GM19193 (cell line): Measurements from ENCODE around the gene OSBPL8.

Source experiments
- POLR2A ChIP-seq: IDR thresholded peaks from 4 replicates; pipeline ENCODE4 v1.6.1; 2011; ENCODE audit not compliant: insufficient read depth, insufficient read length; ENCODE audit errors: extremely low read depth

OSBPL8 gene

GRCh38 chr12:76441016-76441415 lies 118.6 kb downstream of the OSBPL8 start:
- TF ChIP-seq POLR2A, result no peak

GRCh38 chr12:76432733-76433132 lies 126.8 kb downstream of the OSBPL8 start:
- TF ChIP-seq POLR2A, result no peak

GRCh38 chr12:76428117-76428516 lies 131.5 kb downstream of the OSBPL8 start:
- TF ChIP-seq POLR2A, result no peak

GRCh38 chr12:76426160-76426559 lies 133.4 kb downstream of the OSBPL8 start:
- no peak for TF ChIP-seq POLR2A

DNA sequence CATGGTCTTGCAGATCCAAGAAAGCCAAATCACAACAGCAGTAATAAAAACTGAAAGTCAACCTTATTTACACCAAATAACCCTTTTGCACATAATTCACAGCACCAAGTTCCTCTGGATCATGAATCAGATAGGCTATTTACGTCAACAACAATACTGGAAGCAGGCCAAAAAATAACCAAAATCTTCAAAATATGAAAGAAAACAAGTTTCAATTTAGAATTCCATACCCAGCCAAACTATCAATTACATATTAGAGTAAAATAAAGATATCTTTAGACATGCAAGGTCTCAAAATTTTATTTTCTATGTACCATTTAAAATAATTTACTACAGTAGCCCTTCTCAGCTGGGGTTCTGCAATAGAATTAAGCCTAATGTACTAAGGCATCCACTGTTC lies 134.6 kb downstream of the OSBPL8 start:
- no peak for TF ChIP-seq POLR2A

GRCh38 chr12:76422543-76423438 lies 136.8 kb downstream of the OSBPL8 start:
- TF ChIP-seq POLR2A, result no peak

- TF ChIP-seq POLR2A, result no peak
These were observed 137.4 kb downstream of the OSBPL8 start for GRCh38 chr12:76422154-76422542.

DNA sequence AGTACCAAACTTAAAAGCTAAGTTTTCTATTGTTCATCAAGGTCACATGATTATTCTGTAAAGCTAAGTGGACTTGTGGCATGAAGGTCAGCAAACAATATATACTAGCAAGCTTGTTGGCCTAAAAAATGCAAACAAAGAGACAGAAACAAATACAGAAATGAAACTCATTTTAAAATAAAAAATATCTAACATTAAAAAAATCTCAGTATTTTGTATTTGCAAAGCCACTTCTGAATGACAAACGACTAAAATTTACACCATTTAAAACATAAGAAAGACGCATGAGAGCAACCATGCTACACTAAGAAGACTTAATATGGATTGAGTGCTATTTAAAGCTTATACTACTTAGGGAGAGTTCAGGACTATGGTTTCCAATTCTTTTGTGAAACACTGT lies 138.5 kb downstream of the OSBPL8 start:
- TF ChIP-seq POLR2A, result no peak

- no peak for TF ChIP-seq POLR2A
These were observed 139.3 kb downstream of the OSBPL8 start for GRCh38 chr12:76420222-76420621.

- no peak for TF ChIP-seq POLR2A
These were observed 142.5 kb downstream of the OSBPL8 start for GRCh38 chr12:76417116-76417515.

GRCh38 chr12:76413121-76413520 lies 146.4 kb downstream of the OSBPL8 start:
- no peak for TF ChIP-seq POLR2A

DNA sequence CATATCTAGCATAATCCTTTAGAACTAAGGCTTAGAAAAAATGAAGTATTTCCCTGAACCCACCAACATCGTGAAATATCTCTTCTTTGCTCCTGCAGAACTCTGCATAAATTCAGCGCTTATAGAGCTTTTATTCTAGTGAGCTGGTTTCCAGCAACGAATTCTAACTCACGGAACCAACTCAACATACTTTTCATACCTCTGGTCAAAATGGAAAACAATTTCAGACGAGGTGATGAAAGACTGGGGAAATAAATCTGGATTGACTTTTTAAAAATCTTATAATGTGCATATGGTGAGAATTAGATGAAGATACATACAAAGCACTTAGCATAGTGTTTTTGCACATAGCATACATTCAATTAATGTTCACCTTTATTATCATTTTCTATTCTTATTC lies 148.8 kb downstream of the OSBPL8 start:
- no peak for TF ChIP-seq POLR2A

DNA sequence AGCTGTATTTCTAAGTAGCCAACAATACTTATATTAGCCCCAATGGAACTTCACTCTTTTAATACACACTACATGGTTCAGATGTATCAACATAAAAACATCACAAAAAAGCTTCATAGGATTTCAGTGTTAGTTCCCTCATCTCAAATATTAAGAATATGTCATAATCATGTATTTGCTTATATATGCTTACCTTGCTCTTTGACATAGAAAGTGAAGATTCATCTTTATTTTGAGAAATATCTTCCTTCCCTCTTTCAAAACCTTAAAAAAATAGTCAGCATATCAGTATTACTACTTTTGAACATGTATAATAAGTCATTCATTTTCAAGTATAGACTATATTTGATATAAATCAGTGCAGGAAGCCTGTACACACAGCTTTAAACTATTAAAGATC lies 149.2 kb downstream of the OSBPL8 start:
- TF ChIP-seq POLR2A, result no peak

GRCh38 chr12:76409074-76409473 lies 150.5 kb downstream of the OSBPL8 start:
- TF ChIP-seq POLR2A, result no peak

DNA sequence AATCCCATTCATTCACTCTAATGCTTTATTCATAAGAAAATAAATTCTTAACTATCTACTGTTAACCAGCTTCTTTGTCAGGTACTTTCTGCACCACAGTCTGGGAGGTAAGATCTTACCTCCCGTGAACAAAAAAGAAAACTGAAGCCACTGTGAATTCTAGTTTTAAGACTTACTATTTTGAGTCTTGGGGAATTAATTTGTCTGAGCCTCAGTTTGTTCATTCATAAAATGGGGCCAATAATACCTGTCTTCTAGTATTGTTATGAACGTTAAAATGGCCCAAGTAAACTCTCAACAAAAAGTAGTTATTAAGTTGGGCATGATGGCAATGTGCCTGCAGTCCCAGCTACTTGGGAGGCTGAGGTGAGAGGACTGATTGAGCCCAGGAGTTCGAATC lies 151.9 kb downstream of the OSBPL8 start:
- TF ChIP-seq POLR2A, result no peak

GRCh38 chr12:76402259-76402658 lies 157.3 kb downstream of the OSBPL8 start:
- TF ChIP-seq POLR2A, result no peak

DNA sequence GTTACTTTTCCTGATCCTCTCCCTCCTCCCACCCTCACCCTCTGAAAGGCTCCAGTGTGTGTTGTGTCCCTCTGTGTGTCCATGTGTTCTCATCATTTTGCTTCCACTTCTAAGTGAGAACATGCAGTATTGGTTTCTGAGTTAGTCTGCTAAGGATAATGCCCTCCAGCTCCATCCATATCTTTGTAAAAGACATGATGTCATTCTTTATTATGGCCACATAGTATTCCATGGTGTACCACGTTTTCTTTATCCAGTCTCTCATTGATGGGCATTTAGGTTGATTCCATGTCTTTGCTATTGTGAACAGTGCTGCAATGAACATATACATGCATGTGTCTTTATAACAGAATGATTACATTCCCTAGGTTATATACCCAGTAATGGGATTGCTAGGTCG lies 159.4 kb downstream of the OSBPL8 start:
- TF ChIP-seq POLR2A, result no peak

DNA sequence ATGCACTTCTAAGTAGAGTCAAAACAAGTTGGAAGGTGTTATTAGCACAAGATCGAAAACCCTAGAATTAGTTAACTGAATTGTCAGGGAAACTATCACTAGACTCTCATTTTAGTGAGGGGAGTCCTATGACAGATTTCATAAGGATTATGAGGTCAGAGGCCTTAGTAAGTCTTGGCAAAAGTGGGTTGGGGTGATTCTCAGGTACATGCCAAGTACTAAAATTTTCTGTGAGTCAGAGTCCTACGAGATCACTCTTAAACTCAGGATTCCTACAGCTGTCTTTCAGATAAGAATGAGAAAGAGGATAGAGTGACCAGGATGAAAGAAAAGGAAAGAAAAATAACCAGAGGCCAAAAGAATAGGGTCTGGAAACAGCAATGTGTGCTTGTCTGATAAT lies 160.5 kb downstream of the OSBPL8 start:
- TF ChIP-seq POLR2A, result no peak

DNA sequence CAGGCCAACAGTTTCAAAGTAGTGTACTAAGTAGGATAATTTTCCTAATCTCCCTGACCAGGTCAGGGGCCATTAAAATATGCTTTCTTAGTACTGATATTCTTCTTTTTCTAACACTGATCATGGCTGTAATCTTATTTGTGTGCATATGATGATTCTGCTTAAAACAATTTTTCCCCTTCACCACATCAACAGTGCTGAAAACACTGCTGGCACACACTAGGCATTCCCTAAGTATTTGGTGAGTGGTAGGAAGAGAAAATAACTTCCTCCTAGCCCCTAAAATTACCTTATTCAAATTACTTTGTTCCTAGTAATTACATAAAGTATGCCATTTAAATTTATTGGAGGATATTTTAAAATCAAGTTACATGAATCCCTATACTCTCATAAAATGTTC lies 161.5 kb downstream of the OSBPL8 start:
- no peak for TF ChIP-seq POLR2A
